ENCODE data around the gene PACRG.

GRCh38 chr6:162962093-162962492 lies 234.3 kb downstream of the PACRG start:
- TF ChIP-seq POLR2AphosphoS5 (IDR thresholded peaks at IDR 0.05; ENCODE audit: low read depth): no peak
- no peak for TF ChIP-seq CTCF (conservative IDR thresholded peaks at IDR 0.05; ENCODE audit: low read depth in 2 of 2)
- TF ChIP-seq STAT1 (IDR thresholded peaks at IDR 0.05; ENCODE audit: unreplicated experiment): no peak
- TF ChIP-seq EZH2 (IDR thresholded peaks at IDR 0.05; ENCODE audit: low read depth, unreplicated experiment): no peak
- TF ChIP-seq CREB1 (CRISPR knock-in tag; IDR thresholded peaks at IDR 0.05; ENCODE audit: low read depth): no peak
- TF ChIP-seq NANOG (IDR thresholded peaks at IDR 0.05; ENCODE audit: borderline replicate concordance): no peak
- TF ChIP-seq JUNB (IDR thresholded peaks at IDR 0.05; ENCODE audit: unreplicated experiment): no peak
- no peak for TF ChIP-seq REST (IDR thresholded peaks at IDR 0.05; ENCODE audit: unreplicated experiment)
- no peak for TF ChIP-seq ZNF114 (CRISPR knock-in tag; IDR thresholded peaks at IDR 0.05)
- TF ChIP-seq EZH2phosphoT487 (IDR thresholded peaks at IDR 0.05; ENCODE audit: unreplicated experiment): no peak
